GM20000 (cell line): ENCODE data around the gene AKAP6.

Experiments
- DNase-seq: peaks from one replicate; pipeline ENCODE4 v3.0.0; 2012; ENCODE audit warnings: low spot score
- CTCF ChIP-seq: IDR thresholded peaks from 2 replicates; pipeline ENCODE4 v1.5.1; 2012; ENCODE audit warnings: mild to moderate bottlenecking, control low read depth; ENCODE audit errors: extremely low read depth, missing control alignments

AKAP6 gene

DNA sequence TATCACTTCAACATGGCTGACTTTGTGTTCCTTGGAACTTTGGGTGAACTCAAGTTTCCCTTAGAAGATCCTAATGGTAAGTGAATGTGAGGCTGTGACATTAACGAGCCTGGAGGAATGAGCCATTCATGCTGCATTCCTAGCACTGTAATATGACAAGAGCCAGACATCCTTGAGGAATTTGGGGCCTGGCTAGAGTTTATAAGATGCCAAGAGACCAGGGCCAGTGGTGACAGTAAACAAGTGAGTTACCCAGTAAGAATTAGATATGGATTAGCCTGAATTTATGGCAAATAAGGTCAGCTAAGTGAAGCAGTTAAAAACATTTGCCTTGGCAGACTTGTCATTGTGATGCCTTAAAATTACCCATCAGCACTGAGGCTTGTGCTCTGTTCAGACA is 232.4 kb downstream of the AKAP6 start:
- no peak for DNase-seq
- no peak for TF ChIP-seq CTCF

DNA sequence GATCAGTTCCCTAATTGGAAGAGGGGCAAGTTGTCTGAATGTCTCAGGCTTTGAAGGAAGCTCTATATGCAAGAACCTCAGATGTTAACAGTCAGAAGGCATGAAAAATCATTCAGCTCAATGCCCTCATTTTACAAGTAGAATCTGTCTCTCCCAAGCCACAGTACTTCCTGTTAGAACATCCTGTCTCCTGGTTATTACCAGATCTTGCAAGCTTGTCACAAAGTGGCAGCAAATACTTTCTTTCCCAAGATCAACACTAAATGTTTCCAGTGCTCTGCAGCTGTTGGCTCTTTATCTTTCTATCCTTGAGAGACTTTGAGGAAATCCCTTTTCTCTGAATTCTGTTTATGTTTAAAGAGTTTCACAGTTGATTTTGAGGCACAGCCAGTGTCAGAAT is 235.5 kb downstream of the AKAP6 start:
- DNase-seq, result no peak
- no peak for TF ChIP-seq CTCF

GRCh38 chr14:32565256-32565655 is 236.2 kb downstream of the AKAP6 start:
- no peak for TF ChIP-seq CTCF
- no peak for DNase-seq

- TF ChIP-seq CTCF, result no peak
- no peak for DNase-seq
Measured at GRCh38 chr14:32567543-32568384, 238.7 kb downstream of the AKAP6 start.

- TF ChIP-seq CTCF, result no peak
- DNase-seq, result no peak
Measured at GRCh38 chr14:32571551-32571950, 242.5 kb downstream of the AKAP6 start.

- no peak for DNase-seq
- TF ChIP-seq CTCF, result no peak
Measured at GRCh38 chr14:32571995-32572866, 243.1 kb downstream of the AKAP6 start.

- no peak for DNase-seq
- TF ChIP-seq CTCF, result no peak
Measured at GRCh38 chr14:32572867-32573150, 243.7 kb downstream of the AKAP6 start.
